PC-9 (cell line): ENCODE measurements around the gene ELAVL4. TPM values are rescaled to one million over a fixed set of nuclear protein-coding genes. Genes with fewer than 3 reads are reported as not detected.

ENCODE experiments used
- BruUV-seq: library from RNA; stranded (reverse); fragments of 400-500 nt; replicated peaks from 2 replicates; lab custom pipeline; 2021; lab: Mats Ljungman, UMichigan
- CTCF ChIA-PET: fragments of 300-600 bp; sonication (Branson Sonifier 250); formaldehyde crosslinking; loops from one replicate; lab custom pipeline; 2022; ENCODE audit warnings: antibody characterized with exemption; lab: Charles Lee
- POLR2A ChIA-PET: fragments of 300-600 bp; sonication (Branson Sonifier 250); formaldehyde crosslinking; loops from one replicate; lab custom pipeline; 2022; ENCODE audit warnings: antibody characterized with exemption; ENCODE audit not compliant: unreplicated experiment; lab: Charles Lee
- DNase-seq, 2 experiments: peaks; one replicate each; pipeline versions ENCODE4 v3.0.0 to v3.0.0-alpha.2; 2015 to 2022; ENCODE audit warnings: mixed read lengths in 1 of 2
- H2AFZ ChIP-seq: fragments of 200-600 bp; sonication (generic); 2 replicates; pipeline ENCODE4 v1.8.1; 2017; ENCODE audit warnings: antibody characterized with exemption
- H3F3A ChIP-seq: fragments of 200-600 bp; sonication (generic); 2 replicates; pipeline ENCODE4 v1.8.1; 2017; ENCODE audit warnings: antibody characterized with exemption, mild to moderate bottlenecking, low read depth; ENCODE audit not compliant: insufficient read depth
- H3K27ac ChIP-seq: fragments of 200-600 bp; sonication (generic); 2 replicates; pipeline ENCODE4 v1.6.1; 2016; ENCODE audit warnings: mixed run types
- H3K27me3 ChIP-seq: fragments of 200-600 bp; sonication (generic); 2 replicates; pipeline ENCODE4 v1.6.1; 2016; ENCODE audit warnings: low read depth, mixed run types; ENCODE audit not compliant: insufficient read depth
- H3K36me3 ChIP-seq: fragments of 200-600 bp; sonication (generic); 2 replicates; pipeline ENCODE4 v1.6.1; 2016; ENCODE audit warnings: low read depth, mixed run types
- H3K4me1 ChIP-seq: fragments of 200-600 bp; sonication (generic); replicated peaks from 2 replicates; pipeline ENCODE4 v1.6.1; 2016; ENCODE audit warnings: mixed run types; ENCODE audit not compliant: insufficient read depth
- H3K4me2 ChIP-seq: fragments of 200-600 bp; sonication (generic); 2 replicates; pipeline ENCODE4 v1.6.1; 2017; ENCODE audit warnings: mixed run types
- H3K4me3 ChIP-seq: fragments of 200-600 bp; sonication (generic); 2 replicates; pipeline ENCODE4 v1.6.1; 2016; ENCODE audit warnings: mixed run types
- H3K79me2 ChIP-seq: fragments of 200-600 bp; sonication (generic); 2 replicates; pipeline ENCODE4 v1.6.1; 2017; ENCODE audit warnings: low read depth, mixed run types
- H3K9me2 ChIP-seq: fragments of 200-600 bp; sonication (generic); 2 replicates; pipeline ENCODE4 v1.8.1; 2017; ENCODE audit warnings: mild to moderate bottlenecking; ENCODE audit not compliant: insufficient read depth
- H3K9me3 ChIP-seq: fragments of 200-600 bp; sonication (generic); 2 replicates; pipeline ENCODE4 v1.8.1; 2016; ENCODE audit warnings: low read depth; ENCODE audit not compliant: insufficient read depth
- H4K20me1 ChIP-seq: fragments of 200-600 bp; sonication (generic); 2 replicates; pipeline ENCODE4 v1.8.1; 2017; ENCODE audit not compliant: insufficient read depth
- EZH2 ChIP-seq: fragments of 200-600 bp; sonication (generic); IDR thresholded peaks from 2 replicates; pipeline ENCODE4 v1.8.0; 2017; ENCODE audit warnings: antibody characterized with exemption, low read depth
- intact Hi-C: fragments of 100-400 bp; cut with micrococcal nuclease; formaldehyde crosslinking; loops from one replicate; pipeline ENCODE4 v1.10.0; 2022; ENCODE audit not compliant: unreplicated experiment
- total RNA-seq: library from RNA; stranded (reverse); gene quantifications from 2 replicates; pipeline ENCODE4 v1.2.3, GENCODE V29; 2021
- TF ChIP-seq, protein P1 (sequence below): fragments of 200-600 bp; sonication (generic); conservative IDR thresholded peaks from 2 replicates; pipeline ENCODE4 v1.6.1; 2017; ENCODE audit warnings: mixed run types, antibody characterized with exemption, mild to moderate bottlenecking, moderate library complexity

The ELAVL4 gene
- total RNA-seq, 1 experiment from 2014 or later: not detected

DNA sequence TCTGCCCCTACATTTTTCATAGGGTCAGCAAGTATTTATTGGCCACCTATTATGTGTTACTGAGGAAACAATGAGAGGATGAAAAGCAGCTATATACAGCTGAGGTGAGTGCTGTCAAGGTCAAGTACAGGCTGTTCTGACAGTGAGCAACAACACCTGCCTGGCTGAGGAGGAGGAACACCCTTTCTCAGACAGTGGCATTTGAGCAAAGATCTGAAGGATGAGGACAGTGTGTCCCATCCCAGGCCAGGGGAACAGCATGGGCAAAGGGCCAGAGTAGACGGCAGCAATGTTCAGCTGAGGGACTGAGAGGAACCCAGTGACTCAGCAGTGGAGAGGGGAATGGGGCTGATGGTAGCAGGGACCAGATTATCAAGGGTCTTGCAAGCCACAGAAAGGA lies 101.0 kb downstream of the ELAVL4 start:
- Histone ChIP-seq H2AFZ (no peak overlapping the region), H3K27ac (no peak overlapping the region), H3K9me3 (no peaks in the 10 kb centered on the region), H4K20me1 (no peaks in the 10 kb centered on the region), H3K4me3 (no peak overlapping the region), H3K36me3 (no peaks in the 10 kb centered on the region), H3K79me2 (no peaks in the 10 kb centered on the region), H3K4me1 (no peaks in the 10 kb centered on the region), H3K9me2 (no peaks in the 10 kb centered on the region), H3F3A (no peaks in the 10 kb centered on the region), H3K4me2 (no peak overlapping the region), H3K27me3 (peaks cover 22% of the 10 kb centered on the region; the same call in 1 of the 2 replicates)
- POLR2A ChIA-PET: no interaction called here
- no peak for DNase-seq
- no peak for TF ChIP-seq EZH2
- TF ChIP-seq, protein P1, sequence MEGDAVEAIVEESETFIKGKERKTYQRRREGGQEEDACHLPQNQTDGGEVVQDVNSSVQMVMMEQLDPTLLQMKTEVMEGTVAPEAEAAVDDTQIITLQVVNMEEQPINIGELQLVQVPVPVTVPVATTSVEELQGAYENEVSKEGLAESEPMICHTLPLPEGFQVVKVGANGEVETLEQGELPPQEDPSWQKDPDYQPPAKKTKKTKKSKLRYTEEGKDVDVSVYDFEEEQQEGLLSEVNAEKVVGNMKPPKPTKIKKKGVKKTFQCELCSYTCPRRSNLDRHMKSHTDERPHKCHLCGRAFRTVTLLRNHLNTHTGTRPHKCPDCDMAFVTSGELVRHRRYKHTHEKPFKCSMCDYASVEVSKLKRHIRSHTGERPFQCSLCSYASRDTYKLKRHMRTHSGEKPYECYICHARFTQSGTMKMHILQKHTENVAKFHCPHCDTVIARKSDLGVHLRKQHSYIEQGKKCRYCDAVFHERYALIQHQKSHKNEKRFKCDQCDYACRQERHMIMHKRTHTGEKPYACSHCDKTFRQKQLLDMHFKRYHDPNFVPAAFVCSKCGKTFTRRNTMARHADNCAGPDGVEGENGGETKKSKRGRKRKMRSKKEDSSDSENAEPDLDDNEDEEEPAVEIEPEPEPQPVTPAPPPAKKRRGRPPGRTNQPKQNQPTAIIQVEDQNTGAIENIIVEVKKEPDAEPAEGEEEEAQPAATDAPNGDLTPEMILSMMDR: no peak
- no TSS peak for BruUV-seq
- intact Hi-C loops: no loop called here
- CTCF ChIA-PET: no interaction called here

DNA sequence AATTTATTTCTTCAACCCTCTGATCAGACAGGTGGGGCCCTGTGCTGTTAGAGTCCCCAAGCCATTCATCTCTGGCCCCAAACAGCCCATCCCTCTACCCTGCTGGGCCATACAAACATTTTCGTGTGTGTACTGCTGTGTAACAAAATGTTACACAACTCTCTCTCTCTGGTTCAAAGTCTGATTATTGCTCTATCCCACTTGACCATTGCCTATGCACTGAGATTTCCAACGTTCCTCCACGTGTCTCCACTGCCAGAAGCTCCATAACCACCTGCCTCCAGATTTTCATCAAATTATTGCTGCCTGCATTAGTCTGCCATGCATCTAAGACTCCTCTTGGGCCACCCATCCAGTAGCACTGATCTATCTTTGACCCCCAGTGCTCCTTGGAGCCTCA lies 104.8 kb downstream of the ELAVL4 start:
- H3K4me3 ChIP-seq: no peak overlapping the region
- H3K36me3 ChIP-seq: no peaks in the 10 kb centered on the region
- H3F3A ChIP-seq: no peaks in the 10 kb centered on the region
- no peak overlapping the region for H2AFZ ChIP-seq
- BruUV-seq: no TSS peak
- ChIA-PET POLR2A (no interaction called here), CTCF (no interaction called here)
- no peak overlapping the region for H3K27ac ChIP-seq
- H3K9me3 ChIP-seq: no peaks in the 10 kb centered on the region
- no peaks in the 10 kb centered on the region for H3K9me2 ChIP-seq
- no peaks in the 10 kb centered on the region for H3K4me1 ChIP-seq
- H3K4me2 ChIP-seq: no peak overlapping the region
- TF ChIP-seq EZH2: no peak
- TF ChIP-seq, protein P1: no peak
- intact Hi-C loops: no loop called here
- H4K20me1 ChIP-seq: no peaks in the 10 kb centered on the region
- DNase-seq: no peak
- H3K79me2 ChIP-seq: no peaks in the 10 kb centered on the region
- H3K27me3 ChIP-seq: peaks cover 13% of the 10 kb centered on the region; the same call in 1 of the 2 replicates

DNA sequence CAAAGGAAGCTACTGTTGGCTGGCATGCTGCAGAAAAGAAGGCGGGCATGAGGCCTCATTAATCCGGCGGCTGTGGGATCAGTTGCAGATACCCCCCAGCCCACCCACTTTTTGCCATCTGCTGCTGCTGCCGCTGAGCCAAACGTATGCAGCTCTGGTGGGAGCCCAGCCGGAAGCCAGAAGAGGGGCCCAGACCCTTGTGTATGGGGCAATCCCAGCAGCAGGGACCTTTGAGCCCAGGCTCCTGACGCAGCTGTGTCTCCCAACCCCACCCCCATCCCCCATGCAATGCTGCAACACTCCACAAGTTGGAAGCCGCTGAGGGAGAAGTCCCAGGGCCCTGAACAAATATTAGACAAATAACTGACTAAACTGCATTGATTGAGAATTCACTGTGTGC lies 106.0 kb downstream of the ELAVL4 start:
- Histone ChIP-seq H3K9me2 (no peaks in the 10 kb centered on the region), H4K20me1 (no peaks in the 10 kb centered on the region), H2AFZ (no peak overlapping the region), H3K79me2 (no peaks in the 10 kb centered on the region), H3F3A (no peaks in the 10 kb centered on the region), H3K4me3 (no peak overlapping the region), H3K27me3 (peaks cover 13% of the 10 kb centered on the region; the same call in 1 of the 2 replicates), H3K4me1 (no peaks in the 10 kb centered on the region), H3K27ac (no peak overlapping the region), H3K4me2 (no peak overlapping the region), H3K9me3 (no peaks in the 10 kb centered on the region), H3K36me3 (no peaks in the 10 kb centered on the region)
- ChIA-PET CTCF (no interaction called here), POLR2A (no interaction called here)
- BruUV-seq: no TSS peak
- no peak for DNase-seq
- intact Hi-C loops: no loop called here
- TF ChIP-seq, protein P1: no peak
